Activated CD4-positive, alpha-beta memory T cell treated with anti-CD3 and anti-CD28 coated beads, Interleukin-2, amount 10 ng/mL, durations not matched to agents 7 days and 5 days (primary cell): ENCODE results near the gene GPC6. TPM values are rescaled to one million over a fixed set of nuclear protein-coding genes. Genes with fewer than 3 reads are reported as not detected.
"Not testable (repeated sequence)": the region's sequence is repeated elsewhere in the genome, so short reads cannot be mapped to it uniquely, and the experiment has no call there.

ENCODE experiments used
- CTCF ChIA-PET: fragments of 350-600 bp; sonication (Branson Sonifier 250); formaldehyde crosslinking; loops from one replicate; lab custom pipeline; 2021; ENCODE audit warnings: antibody characterized with exemption, inconsistent platforms; lab: Charles Lee
- POLR2A ChIA-PET: fragments of 350-600 bp; sonication (Branson Sonifier 250); formaldehyde crosslinking; loops from one replicate; lab custom pipeline; 2021; ENCODE audit warnings: antibody characterized with exemption; lab: Charles Lee
- DNase-seq: peaks from one replicate; pipeline ENCODE4 v3.0.0-alpha.2; 2020
- H3K27ac Mint-ChIP-seq: one replicate; pipeline ENCODE4 v1.8.0; 2021; ENCODE audit warnings: mild to moderate bottlenecking, mixed read lengths
- H3K27me3 Mint-ChIP-seq: one replicate; pipeline ENCODE4 v1.8.0; 2021; ENCODE audit warnings: mixed read lengths
- H3K36me3 Mint-ChIP-seq: one replicate; pipeline ENCODE4 v1.8.0; 2021; ENCODE audit warnings: low read depth, mixed read lengths
- H3K4me1 Mint-ChIP-seq: one replicate; pipeline ENCODE4 v1.8.0; 2021; ENCODE audit warnings: mixed read lengths
- H3K4me3 Mint-ChIP-seq: one replicate; pipeline ENCODE4 v1.8.0; 2021; ENCODE audit warnings: mild to moderate bottlenecking, mixed read lengths
- H3K9me3 Mint-ChIP-seq: one replicate; pipeline ENCODE4 v1.8.0; 2021; ENCODE audit warnings: mixed read lengths
- total RNA-seq, 2 experiments: library from RNA; stranded (reverse); gene quantifications; one replicate each; pipeline ENCODE4 v1.2.3, GENCODE V29; 2021

Gene GPC6
- total RNA-seq, 2 experiments from 2014 or later, result not detected

DNA sequence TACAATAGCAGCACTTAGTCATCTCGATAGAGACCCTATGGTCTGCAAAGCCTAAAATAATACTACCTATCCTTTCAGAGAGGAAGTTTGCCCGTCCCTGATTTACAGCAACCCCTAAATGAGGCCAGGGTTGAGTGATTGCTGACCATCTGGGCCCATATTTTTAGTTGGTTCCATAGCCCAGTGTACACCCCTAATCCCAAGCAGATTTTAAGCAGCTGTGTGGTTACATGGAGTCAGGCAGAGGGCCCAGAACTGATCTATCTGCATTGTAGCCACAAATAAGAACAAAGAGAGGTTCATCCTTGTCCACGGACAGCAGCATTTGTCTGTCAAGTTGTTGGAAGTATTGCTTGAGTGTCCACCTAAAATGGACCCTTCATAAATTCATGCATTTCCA lies 1104.7 kb downstream of the GPC6 start:
- H3K4me3 Mint-ChIP-seq, result no peak overlapping the region
- no peak overlapping the region for H3K27ac Mint-ChIP-seq
- POLR2A ChIA-PET, result no interaction called here
- no peak for DNase-seq
- peaks cover 9% of the 10 kb centered on the region for H3K36me3 Mint-ChIP-seq
- H3K4me1 Mint-ChIP-seq, result peaks cover 44% of the 10 kb centered on the region
- peaks cover 4% of the 10 kb centered on the region for H3K9me3 Mint-ChIP-seq
- CTCF ChIA-PET, result no interaction called here
- peaks cover 14% of the 10 kb centered on the region for H3K27me3 Mint-ChIP-seq

DNA sequence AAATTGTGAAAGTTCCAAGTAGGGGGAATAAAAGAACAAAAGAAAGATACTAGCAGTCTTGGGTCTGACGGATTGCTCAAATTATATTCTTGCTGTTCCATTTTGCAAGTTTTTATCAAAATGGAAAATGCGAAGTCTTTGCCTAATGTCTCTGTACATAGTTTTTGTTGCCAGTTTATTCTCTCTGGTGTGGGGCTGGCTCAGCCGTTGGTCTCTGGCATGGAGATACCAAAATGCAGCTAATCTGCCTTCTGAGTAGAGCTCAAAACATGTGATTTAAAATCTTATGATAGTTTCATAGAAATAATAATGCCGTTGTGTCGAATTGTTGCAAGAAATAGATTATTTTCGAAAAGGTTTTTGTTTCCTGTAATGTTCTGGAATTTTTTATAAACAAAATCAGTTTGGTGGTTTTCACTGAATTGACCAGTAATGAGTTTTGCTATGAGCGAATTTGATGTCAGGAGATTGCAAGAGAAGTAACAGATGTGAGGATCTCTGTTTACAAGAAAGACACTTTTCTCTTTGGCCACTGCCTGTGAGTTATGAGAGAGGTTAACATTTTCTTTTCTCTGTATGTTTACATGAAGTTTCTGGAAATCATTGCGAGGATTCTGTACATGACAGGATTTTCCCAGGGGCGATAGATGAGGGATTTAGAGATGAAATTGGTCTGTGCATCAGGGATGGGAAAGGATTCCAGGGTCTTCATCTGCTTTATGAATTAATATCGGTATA lies 1105.9 kb downstream of the GPC6 start:
- no peak for DNase-seq
- ChIA-PET CTCF (no interaction called here), POLR2A (no interaction called here)
- Mint-ChIP-seq H3K4me3 (no peak overlapping the region), H3K27me3 (peaks cover 14% of the 10 kb centered on the region), H3K9me3 (no peaks in the 10 kb centered on the region), H3K4me1 (peaks cover 32% of the 10 kb centered on the region), H3K27ac (no peak overlapping the region), H3K36me3 (peaks cover 2% of the 10 kb centered on the region)

DNA sequence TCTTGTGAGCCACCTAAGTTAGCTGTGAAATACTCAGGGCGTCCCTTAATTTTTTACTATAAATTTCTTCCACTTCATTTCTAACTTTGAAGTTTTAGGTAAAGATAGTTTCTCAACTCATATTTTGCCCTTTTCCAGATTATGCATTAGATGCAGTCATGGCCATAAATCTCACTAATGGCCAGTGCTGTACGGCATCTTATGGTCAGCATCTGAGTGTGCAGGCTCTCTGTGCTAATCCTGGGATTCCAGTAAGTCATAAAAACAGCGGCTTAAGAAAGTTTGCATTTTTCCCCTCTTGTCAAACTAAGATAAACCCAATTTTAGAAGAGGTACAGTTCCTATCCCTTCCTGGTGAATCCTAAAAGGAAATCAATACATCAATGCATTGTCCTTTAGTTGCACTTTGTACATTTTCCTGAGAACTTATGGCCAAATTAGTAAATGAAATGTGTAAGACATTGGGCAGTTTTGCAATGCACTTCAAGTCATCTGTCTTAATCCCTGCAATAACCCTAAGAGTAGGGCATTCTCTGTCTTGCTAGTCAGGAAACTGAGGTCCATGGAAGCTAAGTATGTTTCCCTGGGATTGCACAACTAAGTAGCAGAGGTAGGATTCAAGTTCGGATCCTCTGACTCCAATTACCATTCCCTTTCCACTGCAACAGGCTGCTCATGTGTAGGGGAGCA lies 1106.7 kb downstream of the GPC6 start:
- DNase-seq, result no peak
- no peaks in the 10 kb centered on the region for H3K9me3 Mint-ChIP-seq
- CTCF ChIA-PET, result no interaction called here
- no peak overlapping the region for H3K27ac Mint-ChIP-seq
- H3K4me1 Mint-ChIP-seq, result peaks cover 29% of the 10 kb centered on the region
- POLR2A ChIA-PET, result no interaction called here
- peaks cover 2% of the 10 kb centered on the region for H3K36me3 Mint-ChIP-seq
- H3K27me3 Mint-ChIP-seq, result peaks cover 14% of the 10 kb centered on the region
- H3K4me3 Mint-ChIP-seq, result no peak overlapping the region

DNA sequence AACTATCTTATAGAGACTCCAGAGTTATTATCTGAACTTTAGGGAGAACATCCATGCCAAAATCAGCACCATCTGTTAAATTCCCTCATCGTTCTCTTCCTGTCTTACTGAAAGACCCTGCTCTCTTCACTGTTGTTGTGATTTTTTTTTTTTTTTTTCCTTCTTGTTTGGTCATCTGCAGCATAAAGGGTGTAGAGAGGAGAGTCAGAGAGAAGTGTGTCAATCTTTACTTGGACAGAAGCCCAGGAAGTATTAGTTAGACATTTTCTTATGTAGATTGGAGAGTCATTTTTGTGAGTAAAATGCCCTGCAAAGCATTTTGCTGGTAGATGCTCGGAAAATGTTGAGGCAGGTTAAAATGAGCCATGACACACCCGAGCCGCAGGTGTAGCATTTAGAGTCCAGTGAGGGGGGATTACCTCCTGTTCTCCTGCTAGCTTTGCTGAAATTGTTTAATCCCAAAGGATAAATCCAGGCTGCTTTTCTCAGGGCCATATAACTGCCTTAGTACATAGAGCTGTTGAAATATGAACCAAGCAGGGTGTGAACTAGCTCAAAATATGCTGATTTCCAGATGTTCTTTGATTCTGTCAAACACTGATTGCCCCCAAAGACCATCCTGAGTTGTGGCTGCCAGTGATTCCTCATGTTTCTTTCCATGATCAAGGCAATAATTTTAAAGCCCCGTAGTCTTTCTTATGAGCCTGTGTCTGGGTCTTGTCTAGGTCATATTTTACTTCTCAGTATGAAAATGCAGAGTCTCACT lies 1109.3 kb downstream of the GPC6 start:
- DNase-seq, result no peak
- POLR2A ChIA-PET, result no interaction called here
- CTCF ChIA-PET, result no interaction called here
- Mint-ChIP-seq H3K36me3 (no peaks in the 10 kb centered on the region), H3K4me3 (no peak overlapping the region), H3K9me3 (no peaks in the 10 kb centered on the region), H3K27me3 (peaks cover 16% of the 10 kb centered on the region), H3K27ac (no peak overlapping the region), H3K4me1 (peaks cover 6% of the 10 kb centered on the region)

DNA sequence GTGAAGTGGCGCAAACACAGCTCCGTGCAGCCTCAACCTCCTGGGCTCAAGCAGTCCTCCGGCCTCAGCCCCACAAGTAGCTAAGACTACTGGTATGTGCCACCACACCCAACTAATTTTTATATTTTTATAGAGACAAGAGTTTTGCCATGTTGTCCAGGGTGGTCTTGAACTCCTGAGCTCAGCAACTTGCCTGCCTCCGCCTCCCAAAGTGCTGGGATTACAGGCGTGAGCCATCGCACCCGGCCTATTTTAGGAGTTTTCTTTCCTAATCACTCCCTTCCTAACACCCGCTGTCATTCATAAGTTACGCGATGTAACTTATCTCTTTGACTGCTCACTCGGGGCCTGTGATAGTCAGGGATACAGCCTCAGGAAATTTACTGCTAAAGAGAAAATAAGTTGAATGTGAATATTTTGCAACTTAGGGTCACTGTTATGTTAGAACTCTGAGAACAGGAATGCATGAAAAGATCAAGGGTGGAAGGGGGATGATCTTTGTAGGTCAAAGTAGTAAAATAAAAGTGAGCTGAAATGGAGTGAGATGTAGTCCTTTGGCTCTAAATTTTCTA lies 1112.6 kb downstream of the GPC6 start:
- H3K27me3 Mint-ChIP-seq, result peaks cover 5% of the 10 kb centered on the region
- no peaks in the 10 kb centered on the region for H3K9me3 Mint-ChIP-seq
- no peak overlapping the region for H3K4me3 Mint-ChIP-seq
- POLR2A ChIA-PET, result interaction anchor here (1.2 kb wide), 1 partner anchor 15 kb away, joined by 3 read pairs; no protein-coding TSS in a partner anchor
- CTCF ChIA-PET, result no interaction called here
- no peak for DNase-seq
- H3K27ac Mint-ChIP-seq, result no peak overlapping the region
- H3K36me3 Mint-ChIP-seq, result no peaks in the 10 kb centered on the region
- peaks cover 6% of the 10 kb centered on the region for H3K4me1 Mint-ChIP-seq

DNA sequence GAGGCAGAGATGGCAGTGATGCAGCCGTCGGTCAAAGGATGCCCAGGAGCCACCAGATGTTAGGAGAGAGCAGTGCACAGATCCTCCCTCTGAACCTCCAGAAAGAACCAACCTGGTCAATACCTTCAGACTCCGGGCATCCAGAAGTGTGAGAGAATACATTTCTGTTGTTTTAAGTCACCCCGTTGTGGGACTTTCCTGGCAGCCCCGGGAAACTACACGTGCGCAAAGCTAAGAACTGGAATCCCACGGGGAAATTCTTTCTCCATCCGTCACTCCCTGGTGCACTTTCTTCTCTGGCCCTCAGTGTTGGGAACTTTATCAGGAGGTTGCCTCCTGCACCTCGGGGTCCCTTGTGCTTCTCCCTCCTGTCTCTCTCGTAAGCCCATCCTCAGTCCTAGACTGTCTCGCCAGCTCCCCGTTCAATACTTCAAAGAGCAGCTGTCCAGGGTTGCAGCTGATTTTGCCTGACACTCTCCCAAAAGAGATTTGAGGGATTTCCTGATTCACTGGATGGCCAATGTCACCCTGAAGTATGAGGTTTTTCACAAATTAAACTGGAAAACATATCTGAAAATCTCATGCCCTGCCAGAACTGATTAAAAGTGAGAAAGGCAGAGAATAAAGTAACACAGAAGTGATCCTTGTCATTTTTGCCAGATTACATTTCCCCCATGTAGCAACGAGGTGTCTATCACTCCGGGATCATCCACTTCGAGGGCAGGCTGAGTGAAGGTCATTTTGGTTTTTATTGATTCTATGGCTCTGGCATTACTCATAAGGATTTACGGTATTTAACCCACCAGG lies 1116.0 kb downstream of the GPC6 start:
- Mint-ChIP-seq H3K27ac (no peak overlapping the region), H3K4me1 (peaks cover 15% of the 10 kb centered on the region), H3K4me3 (no peak overlapping the region), H3K36me3 (no peaks in the 10 kb centered on the region), H3K27me3 (peaks cover 2% of the 10 kb centered on the region), H3K9me3 (no peaks in the 10 kb centered on the region)
- ChIA-PET CTCF (no interaction called here), POLR2A (interaction anchor here (0.7 kb wide), 1 partner anchor 19 kb away, joined by 4 read pairs; no protein-coding TSS in a partner anchor)
- DNase-seq, result no peak

DNA sequence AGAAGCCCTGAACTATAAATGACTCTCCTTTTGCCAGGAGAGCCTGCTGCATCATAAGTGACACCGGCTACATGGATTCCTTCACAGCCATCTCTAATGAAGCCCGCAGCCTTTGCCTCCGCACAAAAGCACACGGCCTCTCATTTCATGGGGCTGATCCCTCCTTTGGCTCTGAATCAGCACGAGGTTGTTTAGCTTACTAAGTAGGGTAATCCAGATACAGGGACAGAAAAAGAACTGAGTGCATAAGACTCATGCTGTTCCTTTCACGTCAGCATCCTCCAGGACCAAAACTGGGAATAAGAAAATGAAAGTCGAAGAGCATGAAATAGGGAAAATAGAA lies 1116.6 kb downstream of the GPC6 start:
- CTCF ChIA-PET, result no interaction called here
- DNase-seq, result no peak
- Mint-ChIP-seq H3K4me3 (no peak overlapping the region), H3K4me1 (peaks cover 11% of the 10 kb centered on the region), H3K36me3 (no peaks in the 10 kb centered on the region), H3K9me3 (no peaks in the 10 kb centered on the region), H3K27ac (no peak overlapping the region), H3K27me3 (peaks cover 2% of the 10 kb centered on the region)
- POLR2A ChIA-PET, result interaction anchor here (0.7 kb wide), 1 partner anchor 20 kb away, joined by 4 read pairs; no protein-coding TSS in a partner anchor

DNA sequence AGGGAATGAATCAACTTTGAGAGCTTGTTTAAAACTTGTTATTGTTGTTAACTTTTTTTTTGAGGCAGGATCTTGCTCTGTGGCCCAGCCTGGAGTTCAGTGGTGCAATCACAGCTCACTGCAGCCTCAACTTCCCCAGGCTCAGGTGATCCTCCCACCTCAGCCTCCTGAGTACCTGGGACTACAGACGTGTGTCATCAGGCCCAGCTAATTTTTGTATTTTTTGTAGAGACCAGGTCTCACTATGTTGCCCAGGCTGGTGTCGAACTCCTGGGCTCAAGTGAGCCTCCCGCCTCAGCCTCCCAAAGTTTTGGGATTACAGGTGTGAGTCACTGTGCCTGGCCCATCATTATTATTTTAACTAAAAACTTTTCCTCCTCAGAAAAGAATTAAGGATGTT lies 1117.1 kb downstream of the GPC6 start:
- H3K9me3 Mint-ChIP-seq, H3K27me3 Mint-ChIP-seq, H3K36me3 Mint-ChIP-seq, H3K4me3 Mint-ChIP-seq, CTCF ChIA-PET, H3K27ac Mint-ChIP-seq, H3K4me1 Mint-ChIP-seq, DNase-seq: not testable (repeated sequence)
- POLR2A ChIA-PET, result interaction anchor here (0.7 kb wide), 1 partner anchor 20 kb away, joined by 4 read pairs; no protein-coding TSS in a partner anchor

DNA sequence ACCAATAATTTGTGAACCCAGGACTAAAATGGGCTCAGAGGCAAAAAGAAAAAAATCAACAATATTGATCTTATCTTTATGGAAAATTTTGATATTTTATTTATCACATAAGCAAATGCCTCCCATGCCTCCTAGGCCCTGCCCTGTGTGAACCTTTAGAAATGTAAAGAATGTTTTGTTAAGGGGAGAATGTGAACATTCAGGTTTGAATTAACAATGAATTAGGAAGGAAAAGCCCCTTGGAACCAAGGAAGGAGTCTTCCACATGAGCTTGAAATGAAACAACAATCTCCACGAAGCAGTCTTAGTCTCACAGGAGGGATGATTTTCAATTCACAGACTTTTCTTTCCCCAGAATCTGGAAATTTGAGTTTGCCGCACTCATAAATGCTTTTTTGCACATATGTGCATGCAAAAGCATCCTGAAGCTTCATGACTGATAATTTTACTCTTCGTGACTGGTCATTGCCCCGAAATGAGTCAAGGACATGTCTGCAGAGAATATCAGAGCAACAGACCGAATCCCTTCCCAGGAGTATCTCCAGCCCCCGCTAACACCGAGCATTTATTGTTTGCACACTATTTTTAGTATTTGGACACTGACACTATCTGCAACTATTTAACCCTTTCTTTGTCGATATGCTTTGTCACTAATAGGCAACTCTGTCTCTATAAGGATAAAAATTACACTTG lies 1117.7 kb downstream of the GPC6 start:
- Mint-ChIP-seq H3K4me3 (no peak overlapping the region), H3K27me3 (peaks cover 1% of the 10 kb centered on the region), H3K36me3 (no peaks in the 10 kb centered on the region), H3K9me3 (no peaks in the 10 kb centered on the region), H3K27ac (no peak overlapping the region), H3K4me1 (peaks cover 9% of the 10 kb centered on the region)
- no peak for DNase-seq
- POLR2A ChIA-PET, result no interaction called here
- CTCF ChIA-PET, result interaction anchor here (1.8 kb wide), 1 partner anchor 21 kb away, joined by 8 read pairs; no protein-coding TSS in a partner anchor

DNA sequence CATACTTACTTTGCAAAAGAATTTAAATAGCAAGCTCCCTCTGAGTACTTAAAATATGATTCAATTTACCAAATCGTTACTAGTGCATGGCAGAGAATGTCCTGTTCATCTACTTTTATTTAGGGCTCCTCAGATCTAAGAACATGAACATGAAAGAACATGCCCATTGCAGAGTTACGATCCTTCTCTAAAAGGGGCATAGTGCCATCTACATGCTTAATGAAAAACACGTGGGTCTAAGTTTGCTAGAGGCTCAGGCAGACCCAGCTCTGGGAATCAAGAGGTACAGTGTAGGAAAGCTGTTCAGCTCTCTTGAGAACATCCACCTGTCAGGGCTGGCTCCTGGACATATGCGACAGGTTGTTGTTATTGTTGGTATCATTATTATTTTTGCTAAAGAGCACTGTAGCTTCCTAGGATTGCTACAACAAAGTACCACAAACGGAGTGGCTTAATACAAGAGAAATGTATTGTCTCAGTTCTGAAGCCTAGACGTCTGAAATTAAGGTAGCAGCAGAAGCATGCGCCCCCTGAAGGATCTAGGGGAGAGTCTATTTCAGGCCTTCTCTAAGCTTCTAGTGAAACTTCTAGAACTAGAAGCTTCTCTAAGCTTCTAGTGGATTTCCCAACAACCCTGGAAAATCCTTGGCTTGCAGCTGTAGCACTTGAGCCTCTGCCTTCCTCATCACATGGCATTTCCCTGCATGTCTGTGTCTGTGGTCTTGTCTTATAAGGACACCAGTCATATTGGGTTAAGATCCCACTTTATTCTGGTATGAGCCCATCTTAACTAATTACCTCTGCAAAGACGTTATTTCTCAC lies 1119.0 kb downstream of the GPC6 start:
- Mint-ChIP-seq H3K9me3 (no peaks in the 10 kb centered on the region), H3K4me3 (no peak overlapping the region), H3K27me3 (peaks cover 2% of the 10 kb centered on the region), H3K27ac (no peak overlapping the region), H3K4me1 (peaks cover 9% of the 10 kb centered on the region), H3K36me3 (no peaks in the 10 kb centered on the region)
- CTCF ChIA-PET, result interaction anchor here (1.0 to 3.1 kb wide), 3 partner anchors 16 to 33 kb away, joined by 3 to 12 read pairs (median 8); no protein-coding TSS in a partner anchor
- POLR2A ChIA-PET, result no interaction called here
- no peak for DNase-seq

DNA sequence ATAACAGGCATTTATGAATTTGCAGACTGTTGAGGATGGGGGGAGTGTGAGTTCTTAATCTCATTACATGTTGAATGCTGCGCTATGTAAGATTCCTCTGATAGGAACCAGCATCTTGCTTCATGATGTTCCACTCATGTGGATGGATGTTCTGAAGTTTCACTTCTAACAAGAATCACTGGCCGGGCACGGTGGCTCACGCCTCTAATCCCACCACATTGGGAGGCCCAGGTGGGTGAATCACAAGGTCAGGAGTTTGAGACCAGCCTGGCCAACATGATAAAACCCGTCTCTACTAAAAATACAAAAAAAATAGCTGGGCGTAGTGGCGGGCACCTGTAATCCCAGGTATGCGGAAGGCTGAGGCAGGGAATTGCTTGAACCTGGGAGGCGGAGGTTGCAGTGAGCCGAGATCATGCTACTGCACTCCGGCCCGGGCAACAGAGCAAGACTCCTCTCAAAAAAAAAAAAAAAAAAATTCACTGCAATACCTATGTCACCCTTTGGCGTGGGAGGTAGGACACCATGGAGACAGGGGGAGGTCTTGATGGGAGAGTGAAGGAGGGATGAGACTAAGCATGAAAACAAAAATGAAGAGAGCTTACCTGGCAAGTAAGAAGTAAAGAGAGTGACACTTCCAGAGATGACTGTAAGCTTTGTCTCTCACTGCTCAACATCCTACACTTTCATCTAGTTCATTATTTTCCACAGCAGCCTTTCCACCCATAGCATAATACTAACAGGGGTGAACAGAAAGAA lies 1119.8 kb downstream of the GPC6 start:
- Mint-ChIP-seq H3K4me3 (no peak overlapping the region), H3K4me1 (peaks cover 12% of the 10 kb centered on the region), H3K27ac (no peak overlapping the region), H3K27me3 (peaks cover 2% of the 10 kb centered on the region), H3K36me3 (no peaks in the 10 kb centered on the region), H3K9me3 (no peaks in the 10 kb centered on the region)
- ChIA-PET CTCF (interaction anchor here (0.7 to 3.1 kb wide), 6 partner anchors 16 to 216 kb away, joined by 3 to 12 read pairs (median 3); no protein-coding TSS in a partner anchor), POLR2A (no interaction called here)
- DNase-seq, result no peak
